Measurements from ENCODE around the gene HYLS1.
"Not testable (repeated sequence)": the region's sequence is repeated elsewhere in the genome, so short reads cannot be mapped to it uniquely, and the experiment has no call there.

HYLS1 gene

GRCh38 chr11:125887373-125888324 is at the start of gene HYLS1:
Gene HYLS1, plus strand, starts transcription at chr11:125887668. Its CDS starts 11,701 bp downstream, at chr11:125899369.
- peak; percentile 96 for DNase-seq

- DNase-seq, result no peak
Measured at GRCh38 chr11:125842321-125842948, 45.0 kb upstream of the HYLS1 start.

GRCh38 chr11:125846188-125846587 is 41.3 kb upstream of the HYLS1 start:
- DNase-seq, result no peak

- DNase-seq, result not testable (repeated sequence)
Measured at GRCh38 chr11:125857670-125858069, 29.8 kb upstream of the HYLS1 start.

- not testable (repeated sequence) for DNase-seq
Measured at GRCh38 chr11:125862786-125863185, 24.7 kb upstream of the HYLS1 start.

- not testable (repeated sequence) for DNase-seq
Measured at GRCh38 chr11:125865354-125865753, 22.1 kb upstream of the HYLS1 start.

GRCh38 chr11:125869521-125869920 is 17.9 kb upstream of the HYLS1 start:
- DNase-seq, result no peak

GRCh38 chr11:125871391-125872137 is 15.9 kb upstream of the HYLS1 start:
- DNase-seq, result no peak

- no peak for DNase-seq
Measured at GRCh38 chr11:125872138-125872491, 15.4 kb upstream of the HYLS1 start.

- DNase-seq, result no peak
Measured at GRCh38 chr11:125873881-125874555, 13.4 kb upstream of the HYLS1 start.

GRCh38 chr11:125874556-125875124 is 12.8 kb upstream of the HYLS1 start:
- DNase-seq, result peak; percentile 55

- DNase-seq, result no peak
Measured at GRCh38 chr11:125881291-125881690, 6.2 kb upstream of the HYLS1 start.

GRCh38 chr11:125883375-125883774 is 4.1 kb upstream of the HYLS1 start:
- DNase-seq, result no peak

- DNase-seq, result no peak
Measured at GRCh38 chr11:125886997-125887372, 483 bp upstream of the HYLS1 start.

- no peak for DNase-seq
Measured at GRCh38 chr11:125890447-125891100, 3.1 kb downstream of the HYLS1 start.

- DNase-seq, result no peak
Measured at GRCh38 chr11:125892071-125892470, 4.6 kb downstream of the HYLS1 start.

GRCh38 chr11:125892994-125893393 is 5.5 kb downstream of the HYLS1 start:
- DNase-seq, result no peak

GRCh38 chr11:125901872-125902271 is 14.4 kb downstream of the HYLS1 start:
- no peak for DNase-seq

- DNase-seq, result no peak
Measured at GRCh38 chr11:125902277-125902926, 14.9 kb downstream of the HYLS1 start.

- DNase-seq, result peak; percentile 95
Measured at GRCh38 chr11:125902927-125903710, 15.7 kb downstream of the HYLS1 start, which contains the start of gene PUS3. Gene PUS3, minus strand, starts transcription at chr11:125903206. Its CDS starts 6,922 bp downstream, at chr11:125896284.
